Measurements from ENCODE around the gene CCNL1.

Gene CCNL1

DNA sequence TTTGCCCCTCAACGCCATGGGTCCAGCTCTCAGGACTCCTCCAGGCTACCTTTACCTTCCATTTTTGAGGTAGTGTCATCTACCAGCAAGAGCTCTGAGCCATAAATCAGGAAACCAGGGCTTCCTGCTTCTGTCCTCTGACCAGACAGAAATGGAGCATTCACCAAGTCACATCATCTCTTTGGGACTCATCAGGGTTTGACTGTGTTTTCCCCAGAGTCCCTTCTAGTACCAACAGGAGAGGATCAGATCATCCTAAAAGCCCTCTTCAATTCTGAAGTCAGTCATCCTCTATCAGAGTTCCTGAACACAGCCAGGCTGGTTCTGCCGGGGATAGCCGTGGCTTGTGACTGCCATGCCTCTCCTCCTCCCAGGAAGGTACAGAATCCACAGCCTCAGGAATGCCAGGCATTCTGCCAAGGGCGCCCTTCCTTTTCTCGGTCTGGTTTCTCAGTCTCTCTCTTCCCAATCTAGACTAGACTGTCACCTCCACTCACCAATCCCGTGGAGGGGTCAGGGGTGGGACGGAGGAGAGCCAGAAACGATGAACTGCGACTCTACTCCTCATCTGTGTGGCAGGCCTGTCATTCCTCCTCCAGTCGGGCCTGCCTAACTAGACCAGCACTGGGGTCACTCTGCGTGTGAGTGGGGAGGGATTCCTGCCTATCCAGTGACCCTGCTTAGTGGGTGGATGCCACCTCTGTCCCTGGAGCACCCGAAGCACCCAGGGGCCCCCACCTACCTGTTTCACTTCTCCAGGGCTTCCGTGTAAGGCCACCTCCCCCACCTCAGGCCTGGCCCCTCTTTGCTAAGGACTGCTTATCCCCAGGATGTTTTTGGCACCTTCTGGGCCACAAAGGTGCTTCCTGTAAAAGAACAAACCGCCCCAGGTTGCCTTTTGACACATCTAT is 30.9 kb downstream of the CCNL1 start:
- Histone ChIP-seq H3K27ac (ENCODE audit: low read depth, low read length, poor library complexity, severe bottlenecking) (peak overlapping the region; percentile 60), H3K4me3 (ENCODE audit: low read depth, low read length, poor library complexity, severe bottlenecking) (no peak overlapping the region), H4K20me1 (ENCODE audit: insufficient read depth, low read length) (no peaks in the 10 kb centered on the region), H3K9ac (ENCODE audit: low read length) (peak overlapping the region; percentile 1; the same call in 1 of the 2 replicates), H3K36me3 (ENCODE audit: insufficient read depth, low read length) (no peaks in the 10 kb centered on the region), H3F3A (ENCODE audit: insufficient read depth, low read length) (no peaks in the 10 kb centered on the region), H3K9me2 (ENCODE audit: low read depth, low read length) (no peaks in the 10 kb centered on the region), H3K79me2 (ENCODE audit: insufficient read depth, low read length) (no peaks in the 10 kb centered on the region), H3K27me3 (ENCODE audit: insufficient read depth, low read length) (no peaks in the 10 kb centered on the region), H2AFZ (ENCODE audit: low read length) (peak overlapping the region; percentile 55), H3K4me2 (ENCODE audit: low read length) (peak overlapping the region; percentile 15; the same call in 1 of the 2 replicates), H3K4me1 (ENCODE audit: insufficient read depth, low read length, severe bottlenecking) (peaks cover 33% of the 10 kb centered on the region), H3K9me3 (ENCODE audit: low read length) (no peaks in the 10 kb centered on the region)
- TF ChIP-seq EZH2 (IDR thresholded peaks at IDR 0.05; ENCODE audit: borderline replicate concordance, low read length), result no peak
- TF ChIP-seq, protein P1, sequence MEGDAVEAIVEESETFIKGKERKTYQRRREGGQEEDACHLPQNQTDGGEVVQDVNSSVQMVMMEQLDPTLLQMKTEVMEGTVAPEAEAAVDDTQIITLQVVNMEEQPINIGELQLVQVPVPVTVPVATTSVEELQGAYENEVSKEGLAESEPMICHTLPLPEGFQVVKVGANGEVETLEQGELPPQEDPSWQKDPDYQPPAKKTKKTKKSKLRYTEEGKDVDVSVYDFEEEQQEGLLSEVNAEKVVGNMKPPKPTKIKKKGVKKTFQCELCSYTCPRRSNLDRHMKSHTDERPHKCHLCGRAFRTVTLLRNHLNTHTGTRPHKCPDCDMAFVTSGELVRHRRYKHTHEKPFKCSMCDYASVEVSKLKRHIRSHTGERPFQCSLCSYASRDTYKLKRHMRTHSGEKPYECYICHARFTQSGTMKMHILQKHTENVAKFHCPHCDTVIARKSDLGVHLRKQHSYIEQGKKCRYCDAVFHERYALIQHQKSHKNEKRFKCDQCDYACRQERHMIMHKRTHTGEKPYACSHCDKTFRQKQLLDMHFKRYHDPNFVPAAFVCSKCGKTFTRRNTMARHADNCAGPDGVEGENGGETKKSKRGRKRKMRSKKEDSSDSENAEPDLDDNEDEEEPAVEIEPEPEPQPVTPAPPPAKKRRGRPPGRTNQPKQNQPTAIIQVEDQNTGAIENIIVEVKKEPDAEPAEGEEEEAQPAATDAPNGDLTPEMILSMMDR (IDR thresholded peaks at IDR 0.05; ENCODE audit: low read length), result no peak

DNA sequence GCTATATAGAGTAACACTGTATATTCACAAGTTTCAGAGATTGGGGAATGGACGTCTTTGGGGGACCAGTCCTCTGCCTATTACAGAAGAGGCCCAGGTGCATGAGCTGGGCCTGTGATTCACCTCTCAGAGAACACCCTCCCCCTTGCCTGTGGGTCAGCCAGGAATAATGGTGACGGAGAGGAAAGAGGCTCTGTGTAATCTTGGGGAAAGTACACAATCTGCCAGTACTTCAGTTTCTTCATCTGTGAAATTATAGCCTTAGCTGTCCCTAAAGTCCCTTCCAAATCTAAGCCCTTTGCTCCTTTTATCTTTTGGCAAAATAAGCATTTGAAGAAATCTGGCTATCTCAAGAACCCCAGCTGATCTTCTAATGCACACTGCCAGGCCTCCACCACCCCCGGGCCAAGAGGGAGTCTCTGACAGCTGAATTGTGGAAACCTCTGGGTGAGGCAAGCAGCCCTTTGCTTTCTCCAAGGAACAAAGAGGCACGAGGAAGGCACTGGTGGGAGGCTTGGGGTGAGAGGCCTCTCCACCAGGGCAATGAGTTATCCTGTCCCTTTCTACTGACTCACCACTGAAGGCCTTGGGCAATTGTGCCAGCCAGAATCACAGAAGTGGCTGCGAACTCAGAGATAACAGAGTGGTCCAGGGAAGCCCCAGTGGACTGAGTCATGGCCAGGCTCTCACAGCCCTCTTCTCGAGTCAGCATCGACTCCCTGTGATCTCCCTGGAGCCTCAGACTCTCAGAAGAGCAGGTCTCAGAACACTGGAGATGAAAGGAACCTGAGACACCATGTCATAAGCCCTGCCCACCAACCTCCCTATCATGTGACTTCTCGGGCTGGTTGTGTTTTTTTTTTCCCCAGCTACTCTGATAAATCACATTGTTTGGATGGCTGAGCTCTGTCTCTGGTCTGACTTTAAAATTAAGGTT is 31.8 kb downstream of the CCNL1 start:
- peaks cover 33% of the 10 kb centered on the region for H3K4me1 ChIP-seq (ENCODE audit: insufficient read depth, low read length, severe bottlenecking)
- H3K4me3 ChIP-seq (ENCODE audit: low read depth, low read length, poor library complexity, severe bottlenecking), result no peak overlapping the region
- H3K79me2 ChIP-seq (ENCODE audit: insufficient read depth, low read length), result no peaks in the 10 kb centered on the region
- H3K36me3 ChIP-seq (ENCODE audit: insufficient read depth, low read length), result no peaks in the 10 kb centered on the region
- no peak overlapping the region; the same call in 1 of the 2 replicates for H3K9ac ChIP-seq (ENCODE audit: low read length)
- H3K9me2 ChIP-seq (ENCODE audit: low read depth, low read length), result no peaks in the 10 kb centered on the region
- H3K9me3 ChIP-seq (ENCODE audit: low read length), result no peaks in the 10 kb centered on the region
- H3F3A ChIP-seq (ENCODE audit: insufficient read depth, low read length), result no peaks in the 10 kb centered on the region
- H3K27ac ChIP-seq (ENCODE audit: low read depth, low read length, poor library complexity, severe bottlenecking), result peak overlapping the region; percentile 60
- no peaks in the 10 kb centered on the region for H4K20me1 ChIP-seq (ENCODE audit: insufficient read depth, low read length)
- H2AFZ ChIP-seq (ENCODE audit: low read length), result peak overlapping the region; percentile 55
- peak overlapping the region; percentile 15; the same call in 1 of the 2 replicates for H3K4me2 ChIP-seq (ENCODE audit: low read length)
- no peaks in the 10 kb centered on the region for H3K27me3 ChIP-seq (ENCODE audit: insufficient read depth, low read length)
- TF ChIP-seq EZH2 (IDR thresholded peaks at IDR 0.05; ENCODE audit: borderline replicate concordance, low read length), result no peak
- TF ChIP-seq, protein P1 (IDR thresholded peaks at IDR 0.05; ENCODE audit: low read length), result no peak

DNA sequence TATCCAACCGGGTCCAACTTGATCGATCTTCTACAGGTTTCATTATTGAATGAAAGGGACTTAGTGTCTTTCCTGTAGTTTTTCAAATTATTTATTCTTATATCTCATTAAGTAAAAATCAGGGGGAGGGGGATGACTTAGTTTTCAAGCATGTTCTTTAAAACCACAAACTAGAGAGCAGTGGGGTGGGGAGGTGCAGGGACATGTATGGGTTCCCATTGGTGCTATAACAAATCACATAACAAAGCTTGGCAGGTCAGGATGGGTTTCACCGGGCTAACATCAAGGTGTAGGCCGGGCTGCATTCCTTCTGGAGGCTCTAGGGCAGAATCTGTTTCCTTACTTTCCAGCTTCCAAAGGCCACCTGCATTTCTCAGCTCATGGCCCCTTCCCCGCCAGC is 32.7 kb downstream of the CCNL1 start:
- Histone ChIP-seq H3K79me2 (ENCODE audit: insufficient read depth, low read length) (no peaks in the 10 kb centered on the region), H3K9ac (ENCODE audit: low read length) (no peak overlapping the region), H3K4me3 (ENCODE audit: low read depth, low read length, poor library complexity, severe bottlenecking) (no peak overlapping the region), H3K4me2 (ENCODE audit: low read length) (no peak overlapping the region), H2AFZ (ENCODE audit: low read length) (no peak overlapping the region), H3K9me3 (ENCODE audit: low read length) (no peaks in the 10 kb centered on the region), H3K9me2 (ENCODE audit: low read depth, low read length) (no peaks in the 10 kb centered on the region), H3K27ac (ENCODE audit: low read depth, low read length, poor library complexity, severe bottlenecking) (no peak overlapping the region), H4K20me1 (ENCODE audit: insufficient read depth, low read length) (no peaks in the 10 kb centered on the region), H3K36me3 (ENCODE audit: insufficient read depth, low read length) (no peaks in the 10 kb centered on the region), H3F3A (ENCODE audit: insufficient read depth, low read length) (no peaks in the 10 kb centered on the region), H3K4me1 (ENCODE audit: insufficient read depth, low read length, severe bottlenecking) (peaks cover 33% of the 10 kb centered on the region), H3K27me3 (ENCODE audit: insufficient read depth, low read length) (no peaks in the 10 kb centered on the region)
- TF ChIP-seq, protein P1 (IDR thresholded peaks at IDR 0.05; ENCODE audit: low read length), result no peak
- no peak for TF ChIP-seq EZH2 (IDR thresholded peaks at IDR 0.05; ENCODE audit: borderline replicate concordance, low read length)
